NOMO-1 treated with DMSO at 0.1 percent for 48 hours (cell line): ENCODE results near the gene SERPINE3.

ENCODE experiments used
- DNase-seq: peaks from one replicate; lab custom pipeline; 2025; ENCODE audit not compliant: unreplicated experiment; lab: John Stamatoyannopoulos, UW

Gene SERPINE3

DNA sequence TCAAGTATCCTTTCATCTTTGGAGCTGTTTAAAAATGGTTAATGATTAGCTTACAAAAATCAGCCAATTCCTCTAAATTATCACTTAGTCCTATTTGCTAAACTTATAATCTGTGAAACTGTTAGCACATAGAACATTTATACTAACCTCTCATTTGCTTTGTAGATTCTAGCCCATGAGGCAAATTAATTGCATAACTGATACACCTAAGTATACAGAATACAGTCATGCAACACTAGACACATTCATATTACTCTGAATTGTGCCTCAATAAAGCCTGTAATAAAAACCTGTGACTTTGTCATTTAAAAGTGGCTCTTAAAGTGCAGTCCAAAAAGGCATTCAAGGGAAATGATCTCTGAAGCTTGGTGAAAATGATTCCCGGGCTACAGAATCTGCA lies 21.0 kb downstream of the SERPINE3 start:
- DNase-seq = no peak

DNA sequence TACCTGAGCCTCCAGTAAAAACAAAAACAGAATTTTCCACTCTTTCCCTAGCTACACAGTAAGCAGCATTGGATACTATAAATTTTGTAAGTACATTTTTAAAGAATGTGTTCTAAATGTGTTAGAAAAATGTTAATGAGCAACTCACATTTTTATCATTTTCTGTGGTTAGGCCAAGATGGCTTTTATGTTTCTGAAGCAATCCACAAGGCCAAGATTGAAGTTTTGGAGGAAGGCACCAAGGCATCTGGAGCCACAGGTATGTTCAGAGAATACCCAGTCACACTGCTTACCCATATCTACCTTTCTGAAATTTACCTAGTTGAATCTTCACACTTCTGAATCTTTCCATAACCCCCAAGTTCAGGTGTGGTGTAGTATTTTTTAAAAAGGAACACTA lies 21.6 kb downstream of the SERPINE3 start:
- DNase-seq = no peak

- DNase-seq = no peak
Observed at GRCh38 chr13:51363625-51364024, 24.1 kb downstream of the SERPINE3 start.

DNA sequence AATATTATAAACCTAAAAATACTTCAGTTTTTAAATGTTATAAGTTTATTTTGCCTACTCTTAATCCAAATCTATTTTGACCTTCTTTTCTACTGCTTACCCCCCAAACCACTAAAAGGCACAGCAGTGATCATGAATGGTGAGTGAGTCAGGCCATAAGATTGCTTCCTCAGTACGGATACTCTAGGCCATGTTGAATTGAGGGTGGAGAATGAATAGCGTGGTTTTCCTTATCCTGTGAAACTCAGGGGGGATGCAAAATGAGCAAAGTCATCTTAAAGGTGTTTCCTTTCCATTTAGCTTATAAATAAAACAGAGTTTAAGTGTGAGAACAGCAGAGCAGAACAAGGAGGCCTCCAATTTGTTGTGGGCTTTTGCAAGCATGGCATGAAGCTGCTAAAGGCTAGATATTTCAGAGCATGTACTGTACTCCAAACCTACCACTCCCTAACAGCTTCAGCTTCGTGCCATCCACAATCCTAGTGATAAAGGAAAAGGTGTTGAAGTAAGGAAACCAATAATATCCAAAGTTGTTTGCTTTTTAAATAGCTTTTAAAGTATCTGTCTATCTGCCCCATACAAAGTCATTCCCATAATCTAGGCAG lies 25.0 kb downstream of the SERPINE3 start:
- DNase-seq = no peak

DNA sequence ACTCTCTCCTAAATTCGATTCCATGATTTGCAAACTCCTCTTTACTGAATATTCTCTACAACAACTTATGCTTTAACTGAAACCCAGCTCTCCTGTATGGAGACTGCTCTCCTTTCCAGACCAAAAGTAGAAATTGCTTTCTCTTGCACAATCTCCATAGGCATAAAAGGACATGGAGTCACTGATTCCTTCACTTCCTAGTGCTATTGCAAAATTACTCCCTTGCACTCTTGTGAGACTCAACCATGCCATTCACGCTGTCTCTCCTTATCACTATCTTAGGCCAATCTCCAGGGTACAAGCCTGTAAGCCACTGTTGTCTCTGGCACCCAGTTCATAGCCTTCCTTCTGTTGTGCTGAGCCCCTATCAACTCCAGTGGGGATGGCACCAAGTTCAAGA lies 30.6 kb downstream of the SERPINE3 start:
- no peak for DNase-seq

DNA sequence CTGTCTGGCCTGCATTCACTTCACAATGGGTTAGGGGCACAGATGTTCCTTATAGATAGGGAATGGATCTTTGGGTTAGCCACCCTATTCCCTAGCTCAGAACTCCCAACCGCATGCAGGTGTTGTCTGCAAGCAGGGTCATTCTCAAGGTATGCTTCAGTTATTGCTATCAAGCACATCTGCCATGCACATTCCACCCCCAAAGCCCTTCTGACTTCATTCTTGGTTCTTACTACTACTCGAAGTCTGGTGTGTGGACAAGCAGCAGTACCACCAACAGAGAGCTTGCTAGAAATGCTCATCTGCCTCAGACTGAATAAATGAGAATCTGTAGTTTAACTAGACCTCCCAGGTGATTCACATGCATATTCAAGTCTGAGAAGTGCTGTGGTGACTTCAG lies 31.3 kb downstream of the SERPINE3 start:
- no peak for DNase-seq

DNA sequence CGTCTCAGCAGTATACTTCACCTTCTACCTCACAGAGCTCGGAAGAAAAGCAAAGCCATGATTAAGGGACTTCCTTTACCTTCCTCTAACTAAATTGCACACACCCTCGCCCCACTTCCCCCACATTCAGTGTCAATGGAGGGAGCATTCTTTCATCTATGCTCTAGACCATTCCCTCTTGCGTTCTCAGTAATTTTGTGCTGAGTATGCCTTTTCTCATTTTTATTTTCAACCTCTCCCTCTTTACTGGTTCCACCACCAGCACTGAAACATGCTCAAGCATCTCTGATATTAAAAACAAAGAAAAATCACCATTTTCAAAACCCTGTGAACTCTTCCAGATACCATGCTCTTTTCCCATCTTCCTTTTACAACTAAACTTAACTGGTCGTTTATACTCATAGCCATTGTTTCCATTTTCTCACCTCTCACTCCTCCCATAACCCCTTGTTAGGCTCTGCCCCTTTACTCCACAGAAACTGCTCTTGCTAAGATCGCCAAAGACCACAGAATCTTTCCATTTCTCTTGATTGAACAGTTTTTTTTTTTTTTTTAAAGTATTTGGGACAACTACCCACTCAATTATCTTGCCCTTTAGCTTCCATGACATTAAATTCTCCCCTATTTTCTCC lies 32.4 kb downstream of the SERPINE3 start:
- DNase-seq = no peak

- no peak for DNase-seq
Observed at GRCh38 chr13:51373451-51373850, 34.0 kb downstream of the SERPINE3 start.

- DNase-seq = no peak
Observed at GRCh38 chr13:51380269-51380668, 40.8 kb downstream of the SERPINE3 start.

- no peak for DNase-seq
Observed at GRCh38 chr13:51385114-51385513, 45.6 kb downstream of the SERPINE3 start.

- no peak for DNase-seq
Observed at GRCh38 chr13:51394724-51395123, 55.2 kb downstream of the SERPINE3 start.

- DNase-seq = peak; percentile 79
Observed at GRCh38 chr13:51396352-51396751, 56.9 kb downstream of the SERPINE3 start.

DNA sequence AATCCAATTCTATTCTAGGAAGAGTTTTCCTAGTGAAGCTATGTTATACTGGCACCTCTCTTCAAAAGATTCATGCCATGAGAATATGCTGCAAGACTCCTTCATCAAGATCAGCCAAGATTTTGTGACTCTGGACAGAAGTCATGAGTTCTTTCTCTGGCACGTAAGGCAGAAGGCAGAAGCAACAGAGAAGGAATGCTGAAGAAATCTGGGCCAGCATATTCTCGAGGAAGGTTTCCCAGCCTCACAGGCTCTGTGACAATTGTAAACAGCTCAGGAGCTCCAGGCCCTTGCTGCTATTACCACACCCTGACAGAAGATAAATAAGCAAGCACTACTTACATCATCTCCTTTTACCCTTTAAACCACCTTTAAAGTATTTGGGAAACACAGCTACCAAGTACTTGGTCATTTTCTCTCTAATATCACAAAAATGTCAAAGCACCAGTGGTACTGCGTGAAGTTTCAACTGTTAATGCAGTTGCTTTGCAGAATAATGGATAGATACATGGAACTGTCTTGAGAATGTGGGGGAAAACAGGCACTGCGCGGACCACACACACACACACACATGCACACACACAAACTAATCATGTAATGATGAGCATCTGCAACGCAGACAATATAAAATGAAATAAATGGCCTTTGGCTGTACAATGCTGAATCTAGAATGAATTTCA lies 57.9 kb downstream of the SERPINE3 start:
- no peak for DNase-seq

- no peak for DNase-seq
Observed at GRCh38 chr13:51405176-51405575, 65.7 kb downstream of the SERPINE3 start.

DNA sequence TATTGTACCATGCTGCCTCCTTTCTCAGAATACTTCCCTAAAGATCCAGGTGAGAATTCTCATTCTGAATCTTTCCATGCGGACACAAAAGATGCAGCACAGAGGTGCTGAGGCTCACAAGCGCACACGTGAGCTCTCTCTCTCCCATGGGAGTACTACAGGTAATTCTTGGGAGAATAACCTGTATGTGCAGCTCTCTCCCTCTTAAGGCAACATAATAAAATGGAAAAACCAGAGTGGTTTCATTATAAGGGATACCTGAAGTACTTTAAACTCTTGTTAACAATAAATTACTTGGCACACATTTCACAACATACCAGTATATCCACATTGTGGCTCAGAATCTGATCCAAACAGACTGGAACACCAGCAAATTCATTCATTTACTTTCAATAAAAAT lies 72.9 kb downstream of the SERPINE3 start:
- DNase-seq = no peak
